ENCODE measurements around the gene AEBP1.

The AEBP1 gene

DNA sequence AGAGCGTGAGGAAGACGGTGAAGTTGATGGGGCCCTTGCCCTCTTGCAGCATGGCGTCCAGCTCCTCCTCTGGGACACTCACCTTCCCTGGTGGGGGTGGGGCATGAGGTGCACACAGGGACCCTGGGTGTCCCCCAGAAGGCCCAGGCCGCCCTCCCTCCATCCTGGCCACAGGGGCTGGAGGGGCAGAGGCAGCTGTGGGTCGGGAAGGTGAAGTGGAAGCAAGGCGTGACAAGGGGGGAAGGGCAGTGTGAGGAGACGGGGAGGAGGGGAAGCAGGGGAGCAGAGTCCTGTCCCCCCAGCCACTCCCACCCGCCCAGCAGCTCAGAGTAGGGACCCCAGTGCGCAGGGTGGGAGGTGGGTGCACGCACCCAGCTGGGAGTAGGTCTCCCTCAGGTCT lies 36.2 kb downstream of the AEBP1 start:
- no peak overlapping the region for H3K9ac ChIP-seq (ENCODE audit: low read depth, low read length)
- no peaks in the 10 kb centered on the region for H3K36me3 ChIP-seq (ENCODE audit: insufficient read depth, low read length)
- 92% methylated on average over 10 of the region's 10 CpGs for WGBS
- peaks cover 20% of the 10 kb centered on the region for H3K27me3 ChIP-seq (ENCODE audit: insufficient read depth, low read length)
- H3K9me3 ChIP-seq (ENCODE audit: insufficient read depth, low read depth, low read length): no peaks in the 10 kb centered on the region
- H3K27ac ChIP-seq (ENCODE audit: low read depth, low read length): no peak overlapping the region
- no peak overlapping the region for H3K4me3 ChIP-seq (ENCODE audit: low read length)
- H3K4me1 ChIP-seq (ENCODE audit: insufficient read depth, low read length): no peaks in the 10 kb centered on the region

DNA sequence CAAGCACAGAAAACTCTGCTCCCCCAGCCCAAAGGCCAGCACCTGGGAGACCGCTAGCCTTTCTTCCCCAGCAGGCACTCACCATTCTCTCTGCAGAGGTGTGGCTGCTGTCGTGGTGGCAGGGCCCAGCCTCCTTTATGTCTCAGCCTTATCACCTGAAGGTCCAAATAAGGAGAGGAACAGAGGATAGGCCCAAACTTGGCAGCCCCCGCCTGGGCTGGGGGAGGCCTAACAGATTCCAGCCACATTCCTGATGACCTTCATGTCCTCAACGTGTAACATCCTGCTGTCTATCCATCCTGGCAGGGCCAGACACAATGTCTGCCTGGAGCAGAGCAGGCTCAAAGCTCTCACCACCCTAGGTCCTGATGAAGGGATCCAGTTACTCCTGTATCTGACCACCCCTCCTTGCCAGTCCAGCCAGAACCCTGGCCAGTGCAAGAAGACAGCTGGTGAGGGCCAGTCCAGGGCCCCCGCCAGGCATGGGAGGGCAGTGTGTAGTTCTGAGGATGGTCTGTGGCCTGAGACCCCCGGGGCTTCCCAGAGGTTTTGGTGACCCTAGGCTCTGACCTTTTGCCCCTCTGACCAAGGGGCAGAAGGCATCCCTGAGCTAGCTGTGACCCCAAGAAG lies 37.2 kb downstream of the AEBP1 start, which contains the start of gene MYL7:
Gene MYL7 (minus strand): TSS at position 112 of the 630 bp plus-strand sequence. CDS start 27 bp downstream, at position 85.
- no peak within 1 kb of the TSS for H3K4me3 ChIP-seq (ENCODE audit: low read length)
- peaks cover 1% of the 10 kb centered on the region; the same call in 1 of the 2 replicates for H3K4me1 ChIP-seq (ENCODE audit: insufficient read depth, low read length)
- H3K27me3 ChIP-seq (ENCODE audit: insufficient read depth, low read length): peaks cover 28% of the 10 kb centered on the region
- WGBS: 68% methylated on average over 6 of the region's 6 CpGs
- H3K9ac ChIP-seq (ENCODE audit: low read depth, low read length): no peak within 1 kb of the TSS
- H3K9me3 ChIP-seq (ENCODE audit: insufficient read depth, low read depth, low read length): no peaks in the 10 kb centered on the region
- no peak within 1 kb of the TSS for H3K27ac ChIP-seq (ENCODE audit: low read depth, low read length)
- H3K36me3 ChIP-seq (ENCODE audit: insufficient read depth, low read length): no peaks in the 10 kb centered on the region

DNA sequence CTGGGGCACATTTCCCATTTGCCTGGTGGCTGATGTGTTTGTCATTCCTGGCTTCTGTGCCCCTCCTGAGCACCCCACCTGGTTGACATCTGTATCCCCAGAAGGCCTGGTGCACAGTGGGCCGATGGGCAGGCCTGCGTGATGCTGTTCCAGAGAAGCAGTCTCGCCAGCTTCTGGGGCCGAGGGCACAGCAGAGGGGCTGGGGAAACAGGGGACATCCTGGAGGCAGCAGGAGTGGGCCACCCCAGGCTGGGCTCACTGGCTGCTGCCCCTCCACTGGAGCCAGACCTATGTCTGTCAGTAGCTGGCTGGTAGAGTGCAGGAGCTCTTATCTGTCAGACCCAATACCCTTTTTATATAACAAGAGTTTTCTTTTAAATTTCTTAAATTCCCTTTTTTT lies 37.9 kb downstream of the AEBP1 start:
- 89% methylated on average over 4 of the region's 4 CpGs for WGBS
- Histone ChIP-seq H3K36me3 (ENCODE audit: insufficient read depth, low read length) (no peaks in the 10 kb centered on the region), H3K27ac (ENCODE audit: low read depth, low read length) (no peak overlapping the region), H3K9me3 (ENCODE audit: insufficient read depth, low read depth, low read length) (no peaks in the 10 kb centered on the region), H3K4me1 (ENCODE audit: insufficient read depth, low read length) (peaks cover 8% of the 10 kb centered on the region; the same call in 1 of the 2 replicates), H3K9ac (ENCODE audit: low read depth, low read length) (no peak overlapping the region), H3K4me3 (ENCODE audit: low read length) (no peak overlapping the region), H3K27me3 (ENCODE audit: insufficient read depth, low read length) (peaks cover 30% of the 10 kb centered on the region)

DNA sequence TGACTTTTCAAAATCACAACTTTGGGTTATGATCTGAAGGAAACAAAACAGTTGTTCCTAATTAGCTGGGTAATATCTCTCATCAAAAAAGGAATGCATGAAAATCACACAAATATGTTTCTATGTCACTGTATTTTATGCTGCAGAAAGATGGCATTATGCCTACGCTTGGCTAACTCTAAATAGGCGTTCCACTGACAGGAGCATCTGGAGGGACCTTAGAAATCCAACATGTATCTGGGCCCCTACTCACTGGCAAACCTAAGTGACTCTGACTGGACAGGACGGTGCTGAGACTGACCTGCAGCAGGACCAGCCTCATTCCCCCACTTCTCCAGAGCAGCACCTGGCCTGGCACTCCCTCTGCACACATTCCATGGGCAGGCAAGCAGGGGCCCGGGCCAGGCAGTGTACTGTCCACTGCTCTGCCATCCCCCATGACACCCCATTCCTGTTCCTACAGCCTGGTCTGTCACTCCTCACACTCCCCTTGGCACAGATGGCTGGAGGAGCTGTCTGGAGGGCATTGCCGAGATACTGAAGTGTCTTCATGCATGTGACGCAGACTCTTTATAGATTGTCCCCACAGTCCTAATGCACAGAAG lies 39.6 kb downstream of the AEBP1 start:
- H3K27ac ChIP-seq (ENCODE audit: low read depth, low read length): no peak overlapping the region
- H3K9ac ChIP-seq (ENCODE audit: low read depth, low read length): no peak overlapping the region
- peaks cover 30% of the 10 kb centered on the region for H3K27me3 ChIP-seq (ENCODE audit: insufficient read depth, low read length)
- no peaks in the 10 kb centered on the region for H3K36me3 ChIP-seq (ENCODE audit: insufficient read depth, low read length)
- WGBS: 86% methylated on average over 6 of the region's 6 CpGs
- no peak overlapping the region for H3K4me3 ChIP-seq (ENCODE audit: low read length)
- H3K4me1 ChIP-seq (ENCODE audit: insufficient read depth, low read length): peaks cover 18% of the 10 kb centered on the region
- H3K9me3 ChIP-seq (ENCODE audit: insufficient read depth, low read depth, low read length): no peaks in the 10 kb centered on the region

DNA sequence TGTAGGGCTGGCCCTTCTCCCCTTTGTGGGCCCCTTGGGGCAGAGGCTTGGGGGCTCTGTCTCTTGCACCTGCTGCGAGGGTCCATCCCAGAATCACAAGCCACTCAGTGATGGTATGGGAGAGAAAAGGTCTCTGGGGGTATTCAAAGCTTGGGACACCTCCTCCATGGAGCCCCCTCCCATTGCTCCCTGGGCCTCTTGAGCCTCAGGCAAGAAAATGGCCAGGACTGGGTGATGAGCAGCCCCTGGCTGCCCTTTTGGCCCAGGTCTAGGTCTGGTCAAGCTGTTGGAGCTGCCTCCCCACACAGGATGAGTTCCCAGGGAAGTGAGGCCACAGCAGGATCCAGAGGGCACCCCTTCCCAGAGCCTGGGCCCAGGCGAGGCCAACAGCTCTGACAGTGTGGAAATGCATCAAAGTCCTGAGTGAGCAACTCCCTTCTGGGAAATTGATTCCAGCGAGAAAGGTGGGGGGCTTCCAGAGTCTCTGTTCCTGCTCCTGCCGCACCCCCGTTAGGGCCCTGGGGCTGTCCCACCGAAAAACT lies 40.4 kb downstream of the AEBP1 start:
- Histone ChIP-seq H3K27ac (ENCODE audit: low read depth, low read length) (no peak overlapping the region), H3K27me3 (ENCODE audit: insufficient read depth, low read length) (peaks cover 30% of the 10 kb centered on the region), H3K36me3 (ENCODE audit: insufficient read depth, low read length) (no peaks in the 10 kb centered on the region), H3K4me3 (ENCODE audit: low read length) (no peak overlapping the region), H3K4me1 (ENCODE audit: insufficient read depth, low read length) (peaks cover 18% of the 10 kb centered on the region), H3K9me3 (ENCODE audit: insufficient read depth, low read depth, low read length) (no peaks in the 10 kb centered on the region), H3K9ac (ENCODE audit: low read depth, low read length) (no peak overlapping the region)
- WGBS: 92% methylated on average over 5 of the region's 6 CpGs

DNA sequence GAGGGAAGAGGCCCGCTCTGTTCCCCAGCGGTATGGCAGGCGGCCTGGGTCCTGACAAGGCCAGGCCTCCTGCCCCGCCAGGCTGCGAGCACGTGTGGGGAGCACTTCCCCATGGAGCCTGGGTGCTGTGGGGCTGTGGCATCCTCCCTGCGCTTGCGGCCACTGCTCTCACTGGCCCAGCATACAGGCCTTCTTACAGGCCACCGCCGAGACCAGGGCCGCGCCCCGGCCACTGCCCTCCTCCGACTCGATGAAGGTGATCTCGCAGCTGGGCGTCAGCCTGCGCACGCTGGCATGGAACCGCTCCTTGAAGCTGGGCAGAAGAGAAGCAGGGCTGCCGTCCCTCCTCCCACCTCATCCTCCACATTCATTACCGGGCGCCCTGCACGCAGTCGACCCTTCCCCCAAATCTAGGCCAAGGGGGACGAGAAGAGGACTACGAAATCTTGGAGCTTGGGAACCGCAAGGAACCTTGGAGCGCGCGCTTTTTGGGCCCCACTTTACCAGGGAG lies 40.9 kb downstream of the AEBP1 start:
- peak overlapping the region; percentile 66 for H3K4me3 ChIP-seq (ENCODE audit: low read length)

DNA sequence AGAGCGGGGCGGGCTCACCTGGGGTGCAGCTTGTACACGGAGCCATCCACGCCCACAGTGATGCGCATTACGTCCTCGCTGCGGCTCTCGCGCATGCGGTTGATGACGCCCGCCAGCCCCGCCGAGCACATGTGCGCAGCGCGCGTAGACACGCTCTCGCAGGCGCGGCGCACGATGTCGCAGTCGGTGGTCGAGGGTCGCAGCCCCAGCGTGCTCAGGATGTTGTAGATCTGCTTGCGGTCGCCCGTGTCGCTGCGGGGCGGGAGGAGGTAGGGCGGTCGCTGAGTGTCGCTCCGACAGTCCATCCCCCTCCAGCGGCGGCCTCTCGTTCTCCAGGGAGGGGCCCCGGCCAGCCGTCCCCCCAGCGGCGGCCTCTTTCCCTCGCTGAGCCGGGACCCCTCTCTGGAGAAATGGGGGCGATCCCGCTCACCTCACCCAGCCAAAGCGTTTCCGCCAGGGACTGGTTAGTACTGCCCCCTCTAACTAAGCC lies 41.4 kb downstream of the AEBP1 start:
- Histone ChIP-seq H3K9ac (ENCODE audit: low read depth, low read length) (no peak overlapping the region), H3K4me1 (ENCODE audit: insufficient read depth, low read length) (peaks cover 18% of the 10 kb centered on the region), H3K36me3 (ENCODE audit: insufficient read depth, low read length) (no peaks in the 10 kb centered on the region), H3K4me3 (ENCODE audit: low read length) (peak overlapping the region; percentile 66), H3K27me3 (ENCODE audit: insufficient read depth, low read length) (peaks cover 30% of the 10 kb centered on the region), H3K9me3 (ENCODE audit: insufficient read depth, low read depth, low read length) (no peaks in the 10 kb centered on the region), H3K27ac (ENCODE audit: low read depth, low read length) (no peak overlapping the region)
- WGBS: 17% methylated on average over 53 of the region's 53 CpGs

More for the DNA sequence above, 40.9 kb downstream of the AEBP1 start:
- Histone ChIP-seq H3K9ac (ENCODE audit: low read depth, low read length) (no peak overlapping the region), H3K36me3 (ENCODE audit: insufficient read depth, low read length) (no peaks in the 10 kb centered on the region), H3K9me3 (ENCODE audit: insufficient read depth, low read depth, low read length) (no peaks in the 10 kb centered on the region), H3K27me3 (ENCODE audit: insufficient read depth, low read length) (peaks cover 30% of the 10 kb centered on the region), H3K4me1 (ENCODE audit: insufficient read depth, low read length) (peaks cover 18% of the 10 kb centered on the region), H3K27ac (ENCODE audit: low read depth, low read length) (no peak overlapping the region)
- WGBS: 84% methylated on average over 31 of the region's 31 CpGs

DNA sequence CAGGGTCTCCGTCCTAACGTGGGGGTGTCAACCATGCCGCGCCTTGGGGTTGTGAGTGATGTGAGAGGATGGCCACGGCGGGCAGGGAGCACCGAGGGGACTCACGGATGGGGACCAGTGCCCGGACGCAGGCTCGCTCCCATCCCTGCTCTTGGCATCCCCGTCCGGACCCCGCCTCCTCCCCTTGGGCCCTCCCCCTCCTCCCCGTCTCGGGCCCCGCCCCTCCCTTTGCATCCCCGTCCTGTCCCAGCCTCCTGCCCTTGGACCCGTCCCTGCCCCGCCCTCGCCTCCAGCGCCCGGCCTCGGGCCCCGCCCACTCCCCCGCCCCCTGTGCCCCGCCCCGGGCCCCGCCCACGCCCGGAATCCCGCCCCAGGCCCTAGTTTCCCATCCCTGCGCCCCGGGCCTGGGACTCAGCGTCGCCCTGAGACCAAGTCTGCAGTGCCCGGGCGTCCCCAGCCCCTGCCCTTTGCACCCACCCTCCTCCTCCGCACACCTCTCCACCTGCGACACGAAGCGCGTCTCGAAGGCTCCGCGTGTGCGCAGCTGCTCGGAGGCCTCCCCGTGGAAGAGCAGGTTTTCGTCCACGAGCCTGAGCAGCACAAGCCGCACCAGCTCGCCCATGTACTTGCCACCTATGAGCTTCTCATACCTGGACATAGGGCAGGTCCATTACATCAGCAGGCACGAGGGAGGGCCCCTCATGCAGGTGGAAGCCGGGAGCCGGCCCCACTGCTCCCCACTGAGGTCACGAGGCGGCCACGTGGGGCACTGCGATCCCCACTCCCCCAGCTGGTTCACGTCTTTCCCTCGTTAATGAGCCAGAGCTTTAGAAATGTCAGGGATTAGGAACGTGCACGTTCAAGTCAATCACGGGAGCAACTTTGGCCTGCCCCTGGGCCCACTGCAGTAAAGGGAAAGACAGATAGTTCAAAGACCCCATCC lies 42.1 kb downstream of the AEBP1 start:
- H3K36me3 ChIP-seq (ENCODE audit: insufficient read depth, low read length): no peaks in the 10 kb centered on the region
- H3K9ac ChIP-seq (ENCODE audit: low read depth, low read length): no peak overlapping the region; the same call in 1 of the 2 replicates
- H3K27ac ChIP-seq (ENCODE audit: low read depth, low read length): no peak overlapping the region
- H3K27me3 ChIP-seq (ENCODE audit: insufficient read depth, low read length): peaks cover 30% of the 10 kb centered on the region
- peaks cover 18% of the 10 kb centered on the region for H3K4me1 ChIP-seq (ENCODE audit: insufficient read depth, low read length)
- H3K9me3 ChIP-seq (ENCODE audit: insufficient read depth, low read depth, low read length): no peaks in the 10 kb centered on the region
- 29% methylated on average over 54 of the region's 65 CpGs for WGBS
- H3K4me3 ChIP-seq (ENCODE audit: low read length): peak overlapping the region; percentile 66

DNA sequence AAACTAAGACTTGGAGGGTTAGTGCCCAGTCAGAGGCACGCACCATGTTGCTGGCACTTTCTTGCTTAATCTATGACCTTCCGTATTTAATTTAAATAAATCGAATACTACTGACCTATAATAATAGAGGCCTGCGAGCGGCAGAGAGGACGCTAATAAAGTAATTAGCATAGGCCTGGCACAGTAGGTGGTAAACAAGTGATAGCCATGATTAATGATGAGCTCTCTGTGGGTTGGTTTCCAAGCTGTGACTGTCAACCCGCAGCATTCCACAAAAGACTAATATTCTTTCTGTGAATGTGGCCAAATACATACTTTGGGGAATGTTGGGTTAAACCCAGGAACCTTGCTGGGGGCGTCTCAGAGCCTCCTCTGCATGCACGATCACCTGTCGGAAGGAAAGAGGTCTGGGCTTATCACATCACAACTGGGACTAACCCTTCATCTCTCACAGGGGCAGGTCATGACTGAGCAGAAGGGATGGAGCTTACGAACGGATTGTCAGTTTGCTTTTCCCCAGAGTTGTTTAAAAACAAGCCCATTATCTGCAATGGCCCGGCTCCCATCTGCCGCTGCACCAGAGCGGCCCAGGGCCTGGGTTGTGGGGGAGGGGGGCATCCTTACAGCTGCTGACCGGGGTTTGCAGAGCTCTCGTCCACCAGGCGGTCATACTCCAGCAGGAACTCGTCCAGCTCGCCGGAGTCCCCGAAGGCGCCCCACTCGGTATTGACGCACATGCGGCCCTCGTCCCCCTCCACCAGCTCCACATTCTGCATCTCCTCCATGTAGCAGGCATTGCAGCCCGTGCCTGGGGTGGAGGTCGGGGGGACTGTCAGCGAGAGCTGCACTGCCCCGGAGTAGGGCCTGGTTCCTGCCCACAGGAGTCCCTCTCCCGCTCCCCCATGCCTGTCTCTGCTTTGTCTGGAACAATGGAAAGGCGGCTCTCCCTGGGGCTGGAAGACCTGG lies 43.2 kb downstream of the AEBP1 start:
- peaks cover 18% of the 10 kb centered on the region for H3K4me1 ChIP-seq (ENCODE audit: insufficient read depth, low read length)
- H3K27me3 ChIP-seq (ENCODE audit: insufficient read depth, low read length): peaks cover 30% of the 10 kb centered on the region
- H3K9me3 ChIP-seq (ENCODE audit: insufficient read depth, low read depth, low read length): no peaks in the 10 kb centered on the region
- WGBS: 77% methylated on average over 33 of the region's 33 CpGs
- no peak overlapping the region for H3K27ac ChIP-seq (ENCODE audit: low read depth, low read length)
- no peak overlapping the region for H3K9ac ChIP-seq (ENCODE audit: low read depth, low read length)
- no peak overlapping the region for H3K4me3 ChIP-seq (ENCODE audit: low read length)
- no peaks in the 10 kb centered on the region for H3K36me3 ChIP-seq (ENCODE audit: insufficient read depth, low read length)

DNA sequence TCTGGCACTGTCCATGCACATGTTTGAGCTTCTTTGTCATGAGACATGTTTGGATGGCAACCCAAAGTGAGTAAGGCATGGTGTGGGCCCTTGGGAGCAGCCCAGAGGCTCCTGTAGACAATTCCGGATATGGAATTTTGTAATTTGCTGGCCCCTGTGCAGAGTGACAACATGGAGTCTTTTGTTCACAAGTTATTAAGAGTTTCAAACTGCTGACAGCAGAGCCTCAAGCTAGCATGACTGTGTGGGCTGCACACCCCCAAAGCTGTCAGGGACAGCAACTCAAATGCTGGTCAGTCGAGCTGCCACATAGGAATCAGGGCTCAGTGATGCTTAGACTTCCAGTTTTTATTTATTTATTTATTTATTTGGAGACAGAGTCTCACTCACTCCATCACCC lies 44.0 kb downstream of the AEBP1 start:
- Histone ChIP-seq H3K4me1 (ENCODE audit: insufficient read depth, low read length) (peaks cover 18% of the 10 kb centered on the region), H3K9ac (ENCODE audit: low read depth, low read length) (no peak overlapping the region), H3K4me3 (ENCODE audit: low read length) (no peak overlapping the region), H3K9me3 (ENCODE audit: insufficient read depth, low read depth, low read length) (no peaks in the 10 kb centered on the region), H3K36me3 (ENCODE audit: insufficient read depth, low read length) (no peaks in the 10 kb centered on the region), H3K27ac (ENCODE audit: low read depth, low read length) (no peak overlapping the region), H3K27me3 (ENCODE audit: insufficient read depth, low read length) (peaks cover 30% of the 10 kb centered on the region)
- WGBS: 88% methylated on average over 2 of the region's 2 CpGs
